Measurements from ENCODE around the gene KRI1. TPM values are rescaled to one million over a fixed set of nuclear protein-coding genes. Genes with fewer than 3 reads are reported as not detected.

Gene KRI1
- total and polyA plus RNA-seq, 4 donors = 4.6 to 14.1 (median 7.0) TPM

GRCh38 chr19:10603873-10604459, 38.2 kb upstream of the KRI1 start:
- no peaks in the 10 kb centered on the region for H3K27me3 ChIP-seq (ENCODE audit: control insufficient read depth in 4 of 4, insufficient read depth in 4 of 4, low read length in 3 of 4)
- no peaks in the 10 kb centered on the region for H3K9me3 ChIP-seq (ENCODE audit: control insufficient read depth in 4 of 4, low read length in 3 of 4)
- peak overlapping the region in 1 of 2 donors; percentile 75 for H3K9ac ChIP-seq (ENCODE audit: low read depth in 1 of 2, low read length in 2 of 2)
- DNase-seq (ENCODE audit: low spot score) = no peak
- H3K36me3 ChIP-seq (ENCODE audit: control insufficient read depth in 4 of 4, insufficient read depth in 3 of 4, low read depth in 1 of 4, low read length in 3 of 4) = no peaks in the 10 kb centered on the region
- TF ChIP-seq YY1 (IDR thresholded peaks at IDR 0.05) = no peak
- TF ChIP-seq RAD21 (IDR thresholded peaks at IDR 0.05) = no peak
- peak; percentile 34 for TF ChIP-seq SP1 (IDR thresholded peaks at IDR 0.05)
- TF ChIP-seq, protein P1, sequence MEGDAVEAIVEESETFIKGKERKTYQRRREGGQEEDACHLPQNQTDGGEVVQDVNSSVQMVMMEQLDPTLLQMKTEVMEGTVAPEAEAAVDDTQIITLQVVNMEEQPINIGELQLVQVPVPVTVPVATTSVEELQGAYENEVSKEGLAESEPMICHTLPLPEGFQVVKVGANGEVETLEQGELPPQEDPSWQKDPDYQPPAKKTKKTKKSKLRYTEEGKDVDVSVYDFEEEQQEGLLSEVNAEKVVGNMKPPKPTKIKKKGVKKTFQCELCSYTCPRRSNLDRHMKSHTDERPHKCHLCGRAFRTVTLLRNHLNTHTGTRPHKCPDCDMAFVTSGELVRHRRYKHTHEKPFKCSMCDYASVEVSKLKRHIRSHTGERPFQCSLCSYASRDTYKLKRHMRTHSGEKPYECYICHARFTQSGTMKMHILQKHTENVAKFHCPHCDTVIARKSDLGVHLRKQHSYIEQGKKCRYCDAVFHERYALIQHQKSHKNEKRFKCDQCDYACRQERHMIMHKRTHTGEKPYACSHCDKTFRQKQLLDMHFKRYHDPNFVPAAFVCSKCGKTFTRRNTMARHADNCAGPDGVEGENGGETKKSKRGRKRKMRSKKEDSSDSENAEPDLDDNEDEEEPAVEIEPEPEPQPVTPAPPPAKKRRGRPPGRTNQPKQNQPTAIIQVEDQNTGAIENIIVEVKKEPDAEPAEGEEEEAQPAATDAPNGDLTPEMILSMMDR (IDR thresholded peaks at IDR 0.05; ENCODE audit: low read depth, low read length, missing input control) = no peak
- peaks cover 0 to 8% (median 1%) of the 10 kb centered on the region in 4 donors for H3K4me1 ChIP-seq (ENCODE audit: control insufficient read depth in 4 of 4, insufficient read depth in 4 of 4, low read length in 3 of 4)
- H3K27ac ChIP-seq (ENCODE audit: low read depth in 1 of 2, low read length in 2 of 2) = peak overlapping the region; percentile 92 to 93
- 45% methylated on average over 9 of the region's 9 CpGs for WGBS
- H3K4me3 ChIP-seq (ENCODE audit: low read depth in 1 of 3, low read length in 3 of 3) = peak overlapping the region in 1 of 3 donors; percentile 84

GRCh38 chr19:10603084-10603872, 37.5 kb upstream of the KRI1 start:
- H3K36me3 ChIP-seq (ENCODE audit: control insufficient read depth in 4 of 4, insufficient read depth in 3 of 4, low read depth in 1 of 4, low read length in 3 of 4) = no peaks in the 10 kb centered on the region
- peak overlapping the region; percentile 92 to 93 for H3K27ac ChIP-seq (ENCODE audit: low read depth in 1 of 2, low read length in 2 of 2)
- peak overlapping the region; percentile 14 to 86 (median 84) for H3K4me3 ChIP-seq (ENCODE audit: low read depth in 1 of 3, low read length in 3 of 3)
- H3K4me1 ChIP-seq (ENCODE audit: control insufficient read depth in 4 of 4, insufficient read depth in 4 of 4, low read length in 3 of 4) = peaks cover 0 to 8% (median 1%) of the 10 kb centered on the region in 4 donors
- peak overlapping the region; percentile 55 to 90 for H3K9ac ChIP-seq (ENCODE audit: low read depth in 1 of 2, low read length in 2 of 2)
- no peaks in the 10 kb centered on the region for H3K9me3 ChIP-seq (ENCODE audit: control insufficient read depth in 4 of 4, low read length in 3 of 4)
- peak; percentile 54 for DNase-seq (ENCODE audit: low spot score)
- 26% methylated on average over 19 of the region's 19 CpGs for WGBS
- TF ChIP-seq FOXA2 (IDR thresholded peaks at IDR 0.05) (no peak), YY1 (IDR thresholded peaks at IDR 0.05) (peak; percentile 15)
- H3K27me3 ChIP-seq (ENCODE audit: control insufficient read depth in 4 of 4, insufficient read depth in 4 of 4, low read length in 3 of 4) = no peaks in the 10 kb centered on the region

DNA sequence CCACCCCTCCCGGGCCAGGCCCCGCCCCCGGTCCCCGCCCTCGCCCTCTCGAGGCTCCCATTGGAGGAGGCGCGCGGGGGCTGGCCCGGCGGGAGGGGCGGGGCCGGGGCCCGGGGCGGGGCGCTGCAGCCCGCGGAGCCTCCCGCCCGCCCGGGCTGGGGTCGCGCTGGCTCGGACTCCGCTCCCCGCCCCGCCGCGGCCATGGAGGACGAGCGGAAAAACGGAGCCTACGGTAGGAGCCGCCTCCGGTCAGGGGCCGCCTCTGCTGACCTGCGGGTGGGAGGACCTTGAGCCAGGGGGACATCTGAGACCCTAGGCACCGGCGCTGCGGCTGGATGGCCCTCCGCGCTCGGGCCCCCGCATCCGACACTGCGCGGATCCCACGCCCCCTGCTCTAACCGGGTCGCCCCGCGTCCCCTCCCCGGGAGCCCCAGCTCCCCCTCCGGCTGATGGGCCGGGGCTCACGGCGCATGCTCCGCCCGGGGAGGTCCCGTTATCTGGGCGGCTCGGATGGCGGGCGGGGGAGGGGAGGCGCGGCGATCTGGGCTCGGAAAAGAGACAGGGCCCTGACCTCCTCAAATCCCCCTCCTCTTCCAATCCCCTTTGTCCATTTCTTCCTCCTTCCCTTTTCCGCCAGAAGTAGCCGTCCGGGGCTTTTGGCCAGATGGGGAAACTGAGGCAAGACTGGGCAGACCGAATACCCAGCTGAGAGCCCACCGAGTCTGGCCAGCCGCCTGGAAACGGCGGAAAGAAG, 36.7 kb upstream of the KRI1 start:
- Histone ChIP-seq H3K36me3 (ENCODE audit: control insufficient read depth in 4 of 4, insufficient read depth in 3 of 4, low read depth in 1 of 4, low read length in 3 of 4) (no peaks in the 10 kb centered on the region), H3K27ac (ENCODE audit: low read depth in 1 of 2, low read length in 2 of 2) (peak overlapping the region; percentile 92 to 93), H3K27me3 (ENCODE audit: control insufficient read depth in 4 of 4, insufficient read depth in 4 of 4, low read length in 3 of 4) (no peaks in the 10 kb centered on the region), H3K9ac (ENCODE audit: low read depth in 1 of 2, low read length in 2 of 2) (peak overlapping the region; percentile 55 to 90), H3K4me3 (ENCODE audit: low read depth in 1 of 3, low read length in 3 of 3) (peak overlapping the region; percentile 53 to 86 (median 84)), H3K4me1 (ENCODE audit: control insufficient read depth in 4 of 4, insufficient read depth in 4 of 4, low read length in 3 of 4) (peaks cover 0 to 8% (median 1%) of the 10 kb centered on the region in 4 donors), H3K9me3 (ENCODE audit: control insufficient read depth in 4 of 4, low read length in 3 of 4) (no peaks in the 10 kb centered on the region)
- DNase-seq (ENCODE audit: low spot score) = peak; percentile 93
- WGBS = 1% methylated on average over 76 of the region's 76 CpGs
- TF ChIP-seq EGR1 (IDR thresholded peaks at IDR 0.05; ENCODE audit: low read depth in 2 of 2) (no peak), FOXA2 (IDR thresholded peaks at IDR 0.05) (no peak), HNF4G (IDR thresholded peaks at IDR 0.05) (no peak), RAD21 (IDR thresholded peaks at IDR 0.05) (no peak), TAF1 (conservative IDR thresholded peaks at IDR 0.05) (no peak), JUND (IDR thresholded peaks at IDR 0.05) (no peak), YY1 (IDR thresholded peaks at IDR 0.05) (peak; percentile 5)
